HG02973 (cell line): ENCODE results near the gene NDUFAF8.

ENCODE experiments used
- ATAC-seq: cut with Tn5 transposase; IDR thresholded peaks from one replicate; pipeline ENCODE4 v1.9.1; 2021; ENCODE audit warnings: moderate library complexity; ENCODE audit not compliant: unreplicated experiment

Gene NDUFAF8

DNA sequence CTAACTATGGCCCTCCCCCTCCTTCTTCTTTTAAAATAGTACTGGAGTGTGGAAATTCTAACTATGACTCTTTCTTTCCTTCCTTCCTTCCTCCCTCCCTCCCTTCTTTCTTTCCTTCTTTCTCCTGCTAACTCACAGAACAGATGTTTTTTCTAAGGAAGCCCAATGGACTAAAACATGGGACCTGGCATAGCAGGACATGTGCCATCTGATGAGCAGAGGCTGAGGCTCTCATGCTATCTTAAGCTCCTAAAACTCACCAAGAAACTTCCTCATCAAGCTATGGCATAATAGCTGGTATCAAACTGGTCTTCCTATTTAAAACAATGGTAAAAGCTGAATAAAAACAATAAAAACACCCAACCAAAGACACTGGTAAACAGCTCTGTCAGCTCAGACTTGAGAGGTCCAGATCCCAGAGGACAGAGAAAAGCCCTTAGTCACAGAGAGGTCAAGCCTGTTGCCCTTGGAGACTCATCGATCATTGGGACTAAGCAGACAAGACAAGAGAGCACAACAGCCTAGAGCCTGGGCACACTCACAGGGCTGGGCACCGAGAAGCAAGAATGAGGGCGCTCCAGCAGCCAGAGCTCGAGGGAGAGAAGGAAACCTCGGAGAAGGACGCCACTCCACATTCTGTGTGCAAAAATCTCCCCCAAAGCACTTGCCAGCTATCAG, 28.4 kb downstream of the NDUFAF8 start:
- no peak for ATAC-seq

- ATAC-seq: no peak
These were observed 31.2 kb downstream of the NDUFAF8 start for GRCh38 chr17:81270279-81270678.

DNA sequence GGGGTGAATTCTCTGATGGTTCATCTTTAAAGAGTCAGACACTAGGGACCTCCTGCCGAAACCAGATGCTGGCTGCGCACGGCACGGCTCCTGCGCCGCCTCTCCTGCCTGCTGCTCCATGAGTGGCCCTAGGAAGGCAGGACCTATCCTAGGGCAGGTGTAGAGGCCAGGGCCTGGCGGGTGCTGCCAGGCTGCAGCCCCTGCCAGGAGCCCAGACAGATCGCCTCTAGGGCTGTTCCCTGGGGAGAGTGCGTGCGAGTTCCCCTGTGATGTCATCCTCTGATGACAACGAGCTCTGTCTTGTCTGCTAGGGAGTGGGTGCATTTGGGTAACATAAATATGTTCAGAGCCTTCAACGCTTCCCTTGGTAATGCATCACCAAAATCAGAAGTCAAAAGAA, 32.1 kb downstream of the NDUFAF8 start:
- ATAC-seq: no peak

- no peak for ATAC-seq
These were observed 33.5 kb downstream of the NDUFAF8 start for GRCh38 chr17:81272616-81273015.

DNA sequence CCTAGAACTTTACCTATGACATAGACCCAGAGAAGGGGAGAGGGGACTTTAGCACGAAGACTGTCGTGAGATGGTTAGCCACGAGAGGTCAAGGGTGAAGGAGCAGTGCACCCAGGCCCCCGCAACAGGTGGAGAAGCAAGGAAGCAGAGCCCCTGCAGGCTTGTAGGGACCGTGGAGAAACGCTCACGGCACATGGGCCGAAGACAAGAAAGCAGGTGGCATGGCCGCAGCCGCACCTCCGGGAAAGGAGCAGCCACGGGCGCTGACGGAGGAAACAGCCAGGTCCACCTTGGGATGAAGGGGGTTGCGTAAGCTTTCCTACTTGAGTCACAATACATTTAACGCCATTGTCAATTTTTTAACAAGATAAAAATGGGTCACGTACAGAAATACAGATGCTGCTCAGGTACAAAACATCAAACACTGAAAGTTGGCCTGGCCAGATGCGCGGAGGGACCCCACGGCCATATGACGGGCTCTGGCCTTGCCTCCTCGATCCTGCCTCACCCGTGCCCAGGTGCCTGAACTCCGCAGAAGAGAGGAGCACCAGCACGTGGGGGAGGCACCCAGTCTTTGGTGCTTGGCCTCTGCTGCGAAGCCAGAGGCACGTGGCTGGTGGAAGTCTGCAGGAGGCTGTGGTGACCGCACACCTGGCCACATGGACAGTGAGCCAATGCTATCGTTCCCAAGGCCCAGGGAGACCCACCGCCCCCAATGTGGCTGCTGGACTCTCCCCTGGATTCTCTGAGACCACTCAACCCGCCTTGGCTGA, 34.8 kb downstream of the NDUFAF8 start:
- ATAC-seq: no peak

DNA sequence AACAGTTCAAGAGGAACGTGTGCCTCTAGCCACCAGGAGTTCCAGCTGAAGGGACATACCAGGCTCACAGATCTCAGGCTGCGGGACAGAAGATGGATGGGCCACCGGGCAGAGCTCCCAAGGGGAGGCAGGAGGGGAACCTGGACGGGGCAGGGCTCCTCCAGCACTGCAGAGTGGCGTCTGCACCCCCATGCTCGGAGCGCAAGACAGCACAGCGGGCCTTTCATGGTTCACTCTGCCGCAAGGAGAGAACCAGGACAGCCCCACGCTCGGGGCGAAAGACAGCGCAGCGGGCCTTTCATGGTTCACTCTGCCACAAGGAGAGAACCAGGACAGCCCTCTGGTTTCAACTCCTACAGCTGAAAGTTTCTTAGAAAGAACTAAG, 35.3 kb downstream of the NDUFAF8 start:
- ATAC-seq: no peak

DNA sequence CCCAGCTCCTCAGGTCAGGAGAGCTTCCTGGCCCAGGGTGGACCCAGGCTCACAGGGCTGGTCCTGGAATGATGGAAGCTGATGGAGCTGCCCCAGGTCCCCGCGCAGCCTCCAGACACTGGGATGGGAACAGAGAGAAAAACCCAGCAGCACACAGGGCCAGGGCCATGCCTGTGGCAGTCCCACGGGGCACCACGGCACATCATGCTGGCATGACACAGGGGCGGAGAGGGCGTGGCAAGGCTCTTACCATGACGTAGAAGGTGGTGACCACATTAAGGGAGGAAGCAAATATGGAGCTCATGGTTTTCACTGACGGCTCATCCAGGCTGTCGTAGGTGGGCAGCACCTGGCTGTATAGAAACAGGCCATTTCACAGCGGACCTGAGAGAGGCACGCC, 37.7 kb downstream of the NDUFAF8 start:
- ATAC-seq: no peak

DNA sequence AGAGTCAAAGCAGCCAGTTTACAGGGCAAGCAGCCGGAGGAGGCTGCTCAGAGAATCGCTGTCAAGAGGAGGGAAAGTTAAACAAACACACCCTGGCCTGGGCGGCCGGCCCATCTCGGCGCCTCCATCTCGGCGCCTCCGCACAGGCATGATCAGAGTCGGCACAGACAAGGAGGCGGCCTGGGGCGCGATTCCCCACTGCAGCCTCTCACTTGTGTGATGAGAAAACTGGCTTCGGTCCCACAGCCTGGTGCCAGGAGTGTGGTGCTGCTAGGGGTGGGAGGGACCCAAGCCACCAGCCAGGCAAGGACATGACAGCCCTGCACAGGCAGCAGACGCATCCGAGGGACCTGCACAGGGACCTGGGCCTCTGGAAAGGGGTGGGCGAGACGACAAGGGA, 38.3 kb downstream of the NDUFAF8 start:
- ATAC-seq: no peak

DNA sequence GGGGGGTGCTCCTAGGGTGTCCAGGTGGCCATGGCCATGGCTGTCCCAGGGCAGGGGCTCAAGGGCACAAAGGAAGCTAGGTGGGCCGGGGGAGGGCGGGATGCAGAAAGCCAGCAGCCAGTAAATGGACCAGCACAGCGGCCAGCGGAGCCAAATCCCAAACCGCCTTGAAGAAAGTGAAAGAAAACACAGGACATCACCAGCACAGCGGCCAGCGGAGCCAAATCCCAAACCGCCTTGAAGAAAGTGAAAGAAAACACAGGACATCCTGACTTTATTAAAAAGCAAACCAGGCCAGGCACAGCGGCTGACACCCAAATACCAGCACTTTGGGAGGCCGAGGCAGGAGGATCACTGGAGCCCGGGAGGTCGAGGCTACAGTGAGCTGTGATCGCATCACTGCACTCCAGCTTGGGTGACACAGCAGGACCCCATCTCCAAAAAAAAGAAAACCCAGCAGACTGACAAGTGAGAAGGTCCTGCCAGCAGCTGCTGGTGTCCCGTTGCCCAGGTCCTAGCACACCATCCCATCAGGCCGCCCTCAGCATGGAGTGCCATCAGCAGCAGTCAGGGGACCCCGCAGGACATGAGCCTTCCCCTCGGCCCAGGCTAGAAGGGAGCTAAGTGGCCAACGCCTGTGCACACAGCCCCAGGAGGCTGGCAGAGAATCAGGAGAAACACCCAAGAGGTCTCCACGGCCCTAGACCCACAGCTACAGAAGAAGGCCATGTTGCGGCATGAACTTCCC, 39.0 kb downstream of the NDUFAF8 start:
- ATAC-seq: no peak

DNA sequence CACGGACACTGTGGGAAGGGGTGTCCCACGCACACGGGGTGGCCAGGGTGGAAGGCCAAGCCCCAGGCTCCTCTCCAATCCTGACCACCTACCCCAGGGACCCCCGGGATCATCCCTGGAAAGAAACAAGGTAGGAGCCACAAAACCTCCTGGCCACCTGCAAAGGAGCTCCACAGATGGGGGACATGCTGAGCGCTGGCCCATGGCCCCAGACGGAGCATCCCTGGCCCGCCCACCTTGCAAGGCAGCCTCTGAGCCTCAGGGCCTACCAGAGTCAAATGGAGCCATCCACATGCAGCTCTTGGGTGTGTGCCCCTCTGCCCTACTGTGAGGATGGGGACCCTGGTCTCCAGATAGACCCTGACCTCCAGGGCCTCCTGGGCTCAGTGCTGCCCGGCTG, 39.7 kb downstream of the NDUFAF8 start:
- ATAC-seq: no peak

GRCh38 chr17:81279278-81280275, 40.5 kb downstream of the NDUFAF8 start:
- no peak for ATAC-seq

DNA sequence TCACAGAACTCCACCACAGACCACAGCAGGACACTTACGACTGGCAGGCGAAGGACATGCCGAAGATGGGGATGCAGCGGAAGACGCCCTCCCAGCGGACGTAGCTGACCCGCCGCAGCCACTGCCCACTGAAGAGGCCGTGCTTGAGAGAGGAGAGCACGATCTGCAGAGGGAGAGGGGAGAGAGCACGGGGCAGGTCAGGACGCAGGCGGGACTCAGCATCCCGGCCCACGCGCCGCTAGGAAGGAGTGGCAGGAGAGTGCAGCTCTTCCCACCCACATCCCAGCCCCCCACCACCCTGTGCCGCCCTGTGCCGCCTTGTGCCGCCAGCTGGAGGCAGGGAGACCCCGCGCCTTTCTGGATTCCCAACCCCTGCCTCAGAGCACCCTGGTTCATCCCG, 41.5 kb downstream of the NDUFAF8 start:
- ATAC-seq: no peak

GRCh38 chr17:81282141-81282540, 43.0 kb downstream of the NDUFAF8 start:
- ATAC-seq: no peak

DNA sequence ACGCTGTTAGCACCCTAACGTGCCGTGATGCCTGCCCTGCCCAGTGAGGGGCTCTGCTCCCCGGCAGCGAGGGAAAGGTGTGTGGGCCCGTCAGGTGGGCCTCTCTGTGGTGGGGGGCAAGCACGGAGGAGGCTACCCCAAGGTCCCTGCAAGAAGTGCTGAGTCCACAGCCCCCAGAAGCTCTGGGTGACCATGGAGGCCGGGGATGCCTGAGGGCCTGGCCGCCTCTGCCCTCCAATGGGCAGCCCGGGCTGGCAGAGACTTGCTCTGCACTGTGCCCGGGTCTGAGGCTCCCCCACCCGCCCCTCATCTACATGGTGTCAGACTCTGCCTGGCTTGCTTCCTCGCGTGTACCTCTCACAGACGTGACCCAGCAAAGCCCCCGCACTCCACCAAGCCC, 43.8 kb downstream of the NDUFAF8 start:
- ATAC-seq: no peak

GRCh38 chr17:81285179-81285878, 46.2 kb downstream of the NDUFAF8 start:
- no peak for ATAC-seq

DNA sequence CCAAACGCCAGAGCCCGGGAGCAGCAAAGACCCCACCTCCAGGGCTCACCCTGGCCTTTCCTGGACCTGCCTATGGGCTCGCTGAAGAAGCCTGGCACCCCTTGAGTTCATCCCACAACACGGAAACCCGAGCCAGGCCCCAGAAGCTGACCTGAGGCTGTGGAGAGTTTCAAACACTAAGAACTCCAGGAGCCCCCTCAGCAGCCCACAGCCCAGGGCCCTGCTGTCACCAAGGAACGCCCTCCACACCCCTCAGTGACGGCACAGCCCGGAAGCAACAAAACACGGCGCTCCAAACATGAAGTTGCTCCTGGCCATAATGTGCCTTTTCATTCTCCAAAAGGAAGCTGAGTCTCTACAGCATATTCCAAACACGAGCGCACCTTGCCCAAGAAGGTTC, 46.8 kb downstream of the NDUFAF8 start:
- ATAC-seq: no peak

DNA sequence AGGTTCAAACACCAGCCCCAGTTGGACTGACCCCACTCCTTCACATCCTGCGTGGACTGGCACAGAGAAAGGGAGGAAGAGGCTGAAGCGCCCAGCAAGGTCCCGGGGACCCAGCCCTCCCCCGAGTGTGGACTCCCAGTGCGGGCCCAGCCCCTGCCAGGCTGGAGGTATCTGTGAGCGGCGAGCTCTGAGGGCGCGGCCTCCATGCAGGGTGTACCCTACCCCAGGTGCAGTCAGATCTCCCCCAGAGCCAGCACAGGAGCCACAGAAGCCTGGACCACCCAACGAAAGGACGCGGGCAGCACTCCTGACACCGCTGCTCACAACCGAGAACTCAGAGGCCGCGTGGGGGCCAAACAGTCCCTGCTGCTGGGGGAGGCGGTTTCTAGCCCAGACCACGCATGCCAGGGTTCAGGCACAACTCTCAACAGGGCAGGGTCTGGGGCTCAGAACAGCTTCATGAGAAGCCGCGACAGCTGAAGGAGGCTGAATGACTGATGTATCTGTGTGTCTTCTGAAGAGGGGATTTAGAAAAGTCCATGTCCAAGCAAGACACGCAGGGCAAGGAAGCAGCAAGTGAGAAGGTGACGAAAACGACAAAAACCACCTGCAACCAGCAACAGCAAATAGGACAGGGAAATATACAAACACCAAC, 47.5 kb downstream of the NDUFAF8 start:
- no peak for ATAC-seq

DNA sequence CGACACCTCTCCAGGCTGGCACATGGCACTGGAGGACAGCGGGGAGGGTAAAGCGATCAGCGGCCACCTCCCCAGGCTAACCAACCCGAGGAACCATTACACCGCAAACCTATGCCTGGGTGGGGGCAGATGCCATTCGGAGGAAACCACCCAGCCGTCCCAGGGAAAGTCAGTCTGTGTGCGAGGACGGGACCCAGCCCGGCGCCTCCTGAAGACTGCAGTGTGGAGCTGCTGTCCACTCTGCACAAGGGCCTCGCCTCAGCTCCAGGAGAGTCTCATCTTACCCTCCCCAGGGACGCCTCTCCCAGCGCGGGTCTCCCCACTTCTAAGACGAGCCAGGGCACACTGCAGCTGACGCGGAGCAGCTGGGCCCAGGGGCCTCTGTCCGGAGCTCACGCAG, 48.0 kb downstream of the NDUFAF8 start:
- no peak for ATAC-seq

DNA sequence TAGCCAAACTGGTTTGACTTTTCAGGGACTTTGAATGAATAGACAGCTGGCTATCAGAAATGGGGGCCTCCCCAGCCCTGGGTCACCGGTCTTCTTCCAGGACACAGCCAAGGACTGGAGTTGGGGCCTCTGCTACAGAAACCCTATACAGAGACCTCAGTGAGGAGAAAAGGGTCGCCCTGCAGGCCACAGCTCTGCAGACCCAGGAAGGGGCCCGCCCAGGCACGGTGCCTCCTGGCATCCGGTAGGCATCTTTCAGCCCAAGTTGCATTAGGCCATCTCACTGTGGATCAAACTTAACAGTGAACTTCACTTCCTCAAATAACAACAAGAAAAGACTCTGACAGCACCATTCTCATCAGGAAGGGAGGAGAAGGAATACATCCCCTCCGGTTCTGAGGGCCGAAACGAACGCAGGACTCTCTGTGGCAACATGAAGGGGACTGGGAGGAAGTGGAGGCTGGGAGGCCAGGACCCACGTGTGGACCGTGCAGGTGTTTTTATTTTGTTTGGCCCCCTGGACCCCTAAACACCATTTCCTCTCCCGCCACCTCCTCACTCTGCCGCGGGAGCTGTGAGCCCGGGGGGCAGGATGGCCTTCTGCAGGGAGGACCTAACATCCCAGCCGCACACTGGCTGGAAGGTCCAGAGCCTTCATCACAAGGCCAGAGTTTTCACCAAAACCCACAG, 48.8 kb downstream of the NDUFAF8 start:
- no peak for ATAC-seq
